Cardiac muscle cell (in vitro differentiated cells and primary cell): ENCODE measurements around the gene PRKCH. TPM values are rescaled to one million over a fixed set of nuclear protein-coding genes. Genes with fewer than 3 reads are reported as not detected.
A peak's percentile ranks its signal among the peaks of the same experiment; 100 is the strongest.

Source experiments
- DNase-seq, 2 donors: peaks; one replicate each; pipeline versions ENCODE4 v3.0.0 to v3.0.0-alpha.2; 2010 to 2017; ENCODE audit warnings: low read depth in 1 of 2, low spot score in 1 of 2
- H3K27ac ChIP-seq: fragments of 200-600 bp; sonication (generic); 2 replicates; pipeline ENCODE4 v1.5.1; 2016
- H3K27me3 ChIP-seq: fragments of 200-600 bp; sonication (generic); 2 replicates; pipeline ENCODE4 v1.6.0; 2016; ENCODE audit warnings: control low read depth
- H3K36me3 ChIP-seq: fragments of 200-600 bp; sonication (generic); 2 replicates; pipeline ENCODE4 v1.5.1; 2016; ENCODE audit warnings: control low read depth
- H3K4me1 ChIP-seq: fragments of 200-600 bp; sonication (generic); 2 replicates; pipeline ENCODE4 v1.8.1; 2017; ENCODE audit warnings: low read depth, mild to moderate bottlenecking, mixed run types
- H3K4me3 ChIP-seq: fragments of 200-600 bp; sonication (generic); 2 replicates; pipeline ENCODE4 v1.5.1; 2016; ENCODE audit warnings: mild to moderate bottlenecking
- H3K9me3 ChIP-seq: fragments of 200-600 bp; sonication (generic); 2 replicates; pipeline ENCODE4 v1.5.1; 2017; ENCODE audit warnings: low read depth, mild to moderate bottlenecking, control low read depth
- polyA plus RNA-seq: library from polyadenylated mRNA; unstranded; fragments of >200 nt; fragmentation: Nextera tagmentation; extraction: Ambion mirVana; gene quantifications from 2 replicates; pipeline ENCODE4 v1.2.1, GENCODE V29; 2016
- total RNA-seq: library from RNA; depleted of rRNA; stranded (reverse); fragments of >200 nt; gene quantifications from 2 replicates; pipeline ENCODE4 v1.2.3, GENCODE V29; 2016
- TF ChIP-seq, protein P1 (sequence below): IDR thresholded peaks from 2 replicates; pipeline ENCODE4 v1.5.1; 2012; ENCODE audit warnings: low read depth, mild to moderate bottlenecking, low read length

Gene PRKCH
- total RNA-seq (64.0 and 128 TPM in 2 replicates), polyA plus RNA-seq (51.0 and 113 TPM in 2 replicates)

DNA sequence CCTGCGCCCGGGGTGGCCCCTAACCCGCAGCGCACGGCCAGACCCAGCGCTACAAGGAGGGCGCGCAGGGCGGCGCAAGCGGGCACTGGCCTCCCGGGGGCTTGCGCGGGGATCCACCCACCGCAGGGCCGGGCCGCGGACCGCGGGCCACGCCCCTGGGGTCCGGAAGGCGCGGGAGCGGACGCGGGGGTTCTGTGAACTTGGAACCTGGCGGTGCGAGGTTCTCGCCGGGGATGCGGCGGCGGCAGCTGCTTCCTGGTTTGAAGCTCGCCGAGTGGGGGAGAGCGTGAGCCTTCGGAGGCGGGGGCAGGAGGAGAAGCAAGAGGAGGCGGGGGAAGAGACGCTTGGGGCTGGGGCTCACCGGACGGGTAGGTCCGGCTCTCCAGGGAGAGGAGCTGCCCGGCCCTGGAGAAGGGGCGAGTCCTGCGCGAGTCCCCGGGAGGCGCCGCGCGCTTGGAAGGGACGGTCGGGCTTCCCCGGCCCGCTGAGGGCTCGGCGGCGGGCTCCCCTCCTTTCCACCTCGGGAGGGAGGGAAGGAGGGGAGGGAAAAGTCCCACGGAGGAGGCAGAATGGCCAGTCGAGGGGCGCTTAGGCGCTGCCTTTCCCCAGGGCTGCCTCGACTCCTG, at the start of gene PRKCH:
Gene PRKCH (plus strand): TSS at position 195 of the 626 bp plus-strand sequence. CDS start 523 bp downstream, outside the sequence.
- Histone ChIP-seq H3K27ac (no peak within 1 kb of the TSS), H3K27me3 (no peaks in the 10 kb centered on the region)
- peak; percentile 65 to 80 for DNase-seq

DNA sequence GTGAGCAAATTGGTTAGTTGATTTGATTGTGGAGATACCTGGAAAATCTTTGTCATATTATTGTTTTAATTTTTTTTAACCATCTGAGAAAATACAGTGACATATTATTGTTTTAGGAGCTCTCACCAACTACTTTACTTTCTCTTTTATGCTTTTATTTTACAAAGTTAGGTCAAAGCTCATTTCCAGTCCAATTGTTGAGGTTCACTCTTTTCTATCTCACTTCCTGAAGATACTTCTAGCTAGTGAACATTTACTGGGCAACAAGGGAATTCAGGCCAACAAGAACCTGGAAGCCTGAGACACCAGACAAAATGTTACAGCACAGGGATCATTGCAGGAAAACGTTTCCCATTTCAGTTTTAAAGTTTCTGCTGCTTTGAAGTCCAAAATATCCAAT, 44.1 kb upstream of the PRKCH start:
- TF ChIP-seq, protein P1, sequence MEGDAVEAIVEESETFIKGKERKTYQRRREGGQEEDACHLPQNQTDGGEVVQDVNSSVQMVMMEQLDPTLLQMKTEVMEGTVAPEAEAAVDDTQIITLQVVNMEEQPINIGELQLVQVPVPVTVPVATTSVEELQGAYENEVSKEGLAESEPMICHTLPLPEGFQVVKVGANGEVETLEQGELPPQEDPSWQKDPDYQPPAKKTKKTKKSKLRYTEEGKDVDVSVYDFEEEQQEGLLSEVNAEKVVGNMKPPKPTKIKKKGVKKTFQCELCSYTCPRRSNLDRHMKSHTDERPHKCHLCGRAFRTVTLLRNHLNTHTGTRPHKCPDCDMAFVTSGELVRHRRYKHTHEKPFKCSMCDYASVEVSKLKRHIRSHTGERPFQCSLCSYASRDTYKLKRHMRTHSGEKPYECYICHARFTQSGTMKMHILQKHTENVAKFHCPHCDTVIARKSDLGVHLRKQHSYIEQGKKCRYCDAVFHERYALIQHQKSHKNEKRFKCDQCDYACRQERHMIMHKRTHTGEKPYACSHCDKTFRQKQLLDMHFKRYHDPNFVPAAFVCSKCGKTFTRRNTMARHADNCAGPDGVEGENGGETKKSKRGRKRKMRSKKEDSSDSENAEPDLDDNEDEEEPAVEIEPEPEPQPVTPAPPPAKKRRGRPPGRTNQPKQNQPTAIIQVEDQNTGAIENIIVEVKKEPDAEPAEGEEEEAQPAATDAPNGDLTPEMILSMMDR, result no peak
- no peaks in the 10 kb centered on the region for H3K36me3 ChIP-seq
- no peaks in the 10 kb centered on the region for H3K9me3 ChIP-seq
- no peak overlapping the region for H3K27ac ChIP-seq
- H3K27me3 ChIP-seq, result peaks cover 56% of the 10 kb centered on the region
- no peak overlapping the region for H3K4me3 ChIP-seq
- DNase-seq, result no peak
- no peaks in the 10 kb centered on the region for H3K4me1 ChIP-seq

More for the DNA sequence above, at the start of gene PRKCH:
- TF ChIP-seq, protein P1, result peak; percentile 12
- H3K4me3 ChIP-seq, result peak within 1 kb of the TSS; percentile 79
- H3K36me3 ChIP-seq, result no peaks in the 10 kb centered on the region
- H3K9me3 ChIP-seq, result no peaks in the 10 kb centered on the region
- H3K4me1 ChIP-seq, result peaks cover 15% of the 10 kb centered on the region

DNA sequence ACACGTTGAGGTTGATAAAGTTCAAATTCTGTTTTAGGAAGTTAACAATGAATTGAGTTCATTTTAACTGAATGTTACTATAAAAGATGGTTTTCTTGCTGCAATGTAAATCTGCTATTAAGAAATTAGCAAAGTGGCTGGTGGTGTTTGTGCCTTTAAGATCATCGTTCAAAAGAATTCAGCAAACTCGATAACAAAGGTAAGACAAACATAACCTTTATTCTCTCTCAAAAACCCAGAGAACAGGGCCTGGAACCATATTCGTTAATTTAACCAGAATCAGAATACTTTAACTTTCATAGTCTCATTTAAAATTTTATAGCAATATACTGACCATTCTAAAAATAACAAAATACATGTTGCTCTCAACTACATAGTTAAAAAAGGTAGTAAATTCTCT, 43.6 kb upstream of the PRKCH start:
- Histone ChIP-seq H3K4me3 (no peak overlapping the region), H3K4me1 (no peaks in the 10 kb centered on the region), H3K36me3 (no peaks in the 10 kb centered on the region), H3K9me3 (no peaks in the 10 kb centered on the region), H3K27ac (no peak overlapping the region), H3K27me3 (peaks cover 61% of the 10 kb centered on the region)
- no peak for DNase-seq
- TF ChIP-seq, protein P1, result no peak

DNA sequence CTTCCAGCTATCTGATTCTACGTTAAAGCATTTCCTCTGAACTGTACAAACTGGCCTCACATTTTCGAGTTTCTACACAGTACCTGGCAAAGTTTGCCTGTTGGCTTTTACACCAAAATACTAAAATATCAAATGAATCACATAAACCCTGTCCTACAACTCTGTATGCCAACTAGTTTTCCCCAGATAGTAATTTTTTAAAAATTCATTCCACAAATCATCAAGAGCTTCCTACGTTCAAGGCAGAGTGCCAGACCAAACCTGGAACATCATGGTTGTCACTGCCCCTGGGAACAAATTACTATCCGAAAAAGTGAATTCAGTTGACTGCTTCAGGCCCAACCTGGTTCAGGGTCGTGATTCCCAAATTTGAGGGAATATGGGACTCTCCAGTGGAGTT, 42.3 kb upstream of the PRKCH start:
- H3K4me1 ChIP-seq, result no peaks in the 10 kb centered on the region
- no peak for DNase-seq
- H3K9me3 ChIP-seq, result no peaks in the 10 kb centered on the region
- peaks cover 71% of the 10 kb centered on the region for H3K27me3 ChIP-seq
- no peak overlapping the region for H3K4me3 ChIP-seq
- no peak overlapping the region for H3K27ac ChIP-seq
- TF ChIP-seq, protein P1, result no peak
- H3K36me3 ChIP-seq, result no peaks in the 10 kb centered on the region

DNA sequence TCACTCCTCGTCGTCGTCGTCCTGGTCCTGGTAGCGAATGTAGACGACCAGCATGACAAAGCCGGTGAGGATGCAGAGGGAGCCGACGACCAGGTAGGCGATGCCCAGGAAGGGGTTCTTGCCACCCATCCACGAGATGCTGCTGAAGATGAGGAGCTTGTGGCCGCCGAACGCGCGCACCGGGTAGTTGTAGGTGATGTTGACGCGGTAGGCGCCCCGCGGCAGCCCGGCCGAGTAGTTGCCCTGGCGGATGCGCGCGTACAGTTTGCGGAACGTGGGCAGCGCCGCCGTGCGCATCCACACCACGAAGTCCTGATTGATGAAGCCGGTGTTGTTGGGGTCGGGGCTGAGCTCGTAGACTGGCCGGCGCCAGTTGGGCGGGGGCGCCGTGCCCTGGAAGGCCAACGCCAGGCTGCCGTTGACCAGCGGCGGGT, 41.3 kb upstream of the PRKCH start:
- H3K27ac ChIP-seq, result no peak overlapping the region

More for the DNA sequence above, 41.3 kb upstream of the PRKCH start:
- H3K36me3 ChIP-seq, result no peaks in the 10 kb centered on the region
- H3K9me3 ChIP-seq, result no peaks in the 10 kb centered on the region
- H3K4me3 ChIP-seq, result peak overlapping the region; percentile 20
- no peaks in the 10 kb centered on the region for H3K4me1 ChIP-seq
- TF ChIP-seq, protein P1, result no peak
- peaks cover 71% of the 10 kb centered on the region for H3K27me3 ChIP-seq
- DNase-seq, result no peak
